Measurements from ENCODE around the gene LYRM9. TPM values are rescaled to one million over a fixed set of nuclear protein-coding genes. Genes with fewer than 3 reads are reported as not detected.

Gene LYRM9
- polyA plus RNA-seq, 2 of the 4 experiments (the other 2 are of a cell fraction), result 1.4 to 2.5 TPM

DNA sequence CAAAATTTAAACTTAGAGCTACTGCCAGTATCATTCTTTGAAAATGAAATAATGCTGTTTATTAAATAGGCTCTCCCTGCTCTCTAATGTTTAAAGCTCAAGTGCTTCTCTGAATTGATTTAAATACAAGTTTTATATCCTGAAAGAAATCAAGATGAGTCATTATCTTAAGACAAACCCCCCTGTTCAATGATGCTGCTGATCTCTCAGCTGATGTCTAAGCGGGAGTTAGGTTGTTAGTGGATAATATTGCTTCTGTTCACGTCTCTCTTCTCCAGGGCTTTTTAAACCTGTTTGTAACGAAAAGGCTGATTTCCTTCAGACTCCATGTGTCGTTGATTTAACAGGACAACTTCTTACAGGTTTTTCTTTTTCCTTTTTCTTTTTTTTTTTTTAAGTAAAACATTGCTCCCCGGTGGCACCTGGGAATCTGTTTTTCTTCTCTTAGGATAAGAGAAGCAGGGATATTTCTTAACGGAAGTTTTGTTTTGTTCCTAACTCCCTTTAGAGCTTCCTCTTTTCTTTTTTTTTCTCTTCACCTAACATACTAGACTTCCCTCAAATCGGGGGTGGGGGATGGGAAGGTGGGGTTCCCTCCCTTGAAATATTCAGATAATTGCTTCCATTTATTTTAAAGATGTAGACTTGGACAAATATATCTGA is 807 bp upstream of the LYRM9 start:
- ChIA-PET POLR2A (interaction anchor here (1.0 kb wide), 1 partner anchor 154 kb away, joined by 3 read pairs; no protein-coding TSS in a partner anchor), CTCF (interaction anchor here (0.6 to 7.8 kb wide), 57 partner anchors 9 to 662 kb away, joined by 3 to 144 read pairs (median 4); partner anchors contain the start of gene NOS2)
- Histone ChIP-seq H3K4me2 (peak overlapping the region; percentile 83), H3K4me3 (peak overlapping the region; percentile 48; the same call in 2 of the 3 replicates), H3K27ac (peak overlapping the region in 1 of 2 experiments; percentile 47; a peak in 2 of 6 replicates), H3K4me1 (peaks cover 18% of the 10 kb centered on the region; the same call in 1 of the 3 replicates), H3K9me3 (no peaks in the 10 kb centered on the region)
- no peak for ATAC-seq
- peak; percentile 68 for FAIRE-seq
- DNase-seq (ENCODE audit: low read depth in 1 of 2, low spot score in 1 of 2), result no peak
- 27% methylated on average over 7 of the region's 7 CpGs for WGBS (ENCODE audit: missing lambda C conversion rate)
- TF ChIP-seq SMC3 (IDR thresholded peaks at IDR 0.05) (no peak), MAZ (IDR thresholded peaks at IDR 0.05; ENCODE audit: borderline replicate concordance, low read depth, low read length) (no peak), PHF8 (IDR thresholded peaks at IDR 0.05; ENCODE audit: borderline replicate concordance, low read depth) (no peak), FOSL2 (IDR thresholded peaks at IDR 0.05) (no peak), FOSL2 (CRISPR knock-in tag; IDR thresholded peaks at IDR 0.05) (peak; percentile 28; the same call in 1 of the 2 replicates), MYC (IDR thresholded peaks at IDR 0.05; ENCODE audit: borderline replicate concordance, low read length) (no peak), BHLHE40 (IDR thresholded peaks at IDR 0.05; ENCODE audit: low read depth, low read length) (no peak), KDM5A (IDR thresholded peaks at IDR 0.05) (no peak)
- TF ChIP-seq, protein P1, sequence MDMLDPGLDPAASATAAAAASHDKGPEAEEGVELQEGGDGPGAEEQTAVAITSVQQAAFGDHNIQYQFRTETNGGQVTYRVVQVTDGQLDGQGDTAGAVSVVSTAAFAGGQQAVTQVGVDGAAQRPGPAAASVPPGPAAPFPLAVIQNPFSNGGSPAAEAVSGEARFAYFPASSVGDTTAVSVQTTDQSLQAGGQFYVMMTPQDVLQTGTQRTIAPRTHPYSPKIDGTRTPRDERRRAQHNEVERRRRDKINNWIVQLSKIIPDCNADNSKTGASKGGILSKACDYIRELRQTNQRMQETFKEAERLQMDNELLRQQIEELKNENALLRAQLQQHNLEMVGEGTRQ (IDR thresholded peaks at IDR 0.05), result no peak

DNA sequence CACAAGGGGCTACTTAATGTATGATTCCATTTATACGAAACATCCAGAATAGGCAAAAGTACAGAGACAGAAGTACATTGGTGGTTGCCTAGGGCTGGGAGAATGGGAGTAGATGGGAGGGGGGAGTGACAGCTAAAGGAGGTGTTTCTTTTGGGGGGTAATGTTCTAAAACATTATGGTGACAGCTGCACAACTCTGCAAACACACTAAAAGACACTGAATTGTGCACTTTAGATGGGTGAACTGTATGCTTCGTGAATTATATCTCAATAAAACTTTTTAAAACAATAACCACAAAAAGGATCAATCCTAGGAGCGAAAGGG is 661 bp downstream of the LYRM9 start:
- H3K9me3 ChIP-seq, result no peaks in the 10 kb centered on the region
- DNase-seq (ENCODE audit: low read depth in 1 of 2, low spot score in 1 of 2) (no peak), FAIRE-seq (no peak), ATAC-seq (no peak)
- TF ChIP-seq POLR2A (IDR thresholded peaks at IDR 0.05; ENCODE audit: low read length) (no peak), RNF2 (IDR thresholded peaks at IDR 0.05; ENCODE audit: borderline replicate concordance, low read depth) (no peak), EHF (CRISPR knock-in tag; IDR thresholded peaks at IDR 0.05) (no peak), CBX2 (IDR thresholded peaks at IDR 0.05; ENCODE audit: borderline replicate concordance, low read depth) (no peak)
- TF ChIP-seq, protein P2, sequence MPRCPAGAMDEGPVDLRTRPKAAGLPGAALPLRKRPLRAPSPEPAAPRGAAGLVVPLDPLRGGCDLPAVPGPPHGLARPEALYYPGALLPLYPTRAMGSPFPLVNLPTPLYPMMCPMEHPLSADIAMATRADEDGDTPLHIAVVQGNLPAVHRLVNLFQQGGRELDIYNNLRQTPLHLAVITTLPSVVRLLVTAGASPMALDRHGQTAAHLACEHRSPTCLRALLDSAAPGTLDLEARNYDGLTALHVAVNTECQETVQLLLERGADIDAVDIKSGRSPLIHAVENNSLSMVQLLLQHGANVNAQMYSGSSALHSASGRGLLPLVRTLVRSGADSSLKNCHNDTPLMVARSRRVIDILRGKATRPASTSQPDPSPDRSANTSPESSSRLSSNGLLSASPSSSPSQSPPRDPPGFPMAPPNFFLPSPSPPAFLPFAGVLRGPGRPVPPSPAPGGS (IDR thresholded peaks at IDR 0.05), result no peak
- H3K27ac ChIP-seq, result peak overlapping the region; percentile 78 to 94
- CTCF ChIA-PET, result interaction anchor here (0.6 to 7.8 kb wide), 32 partner anchors 10 to 362 kb away, joined by 3 to 144 read pairs (median 4); no protein-coding TSS in a partner anchor
- POLR2A ChIA-PET, result interaction anchor here (0.5 to 0.7 kb wide), 6 partner anchors 8 to 443 kb away, joined by 3 to 9 read pairs (median 3); partner anchors contain the start of genes IFT20 and TNFAIP1
- WGBS (ENCODE audit: missing lambda C conversion rate), result 50% methylated on average over 3 of the region's 3 CpGs
- H3K4me1 ChIP-seq, result peaks cover 20% of the 10 kb centered on the region; the same call in 1 of the 3 replicates
- H3K4me3 ChIP-seq, result peak overlapping the region; percentile 48
- peak overlapping the region; percentile 83 for H3K4me2 ChIP-seq

DNA sequence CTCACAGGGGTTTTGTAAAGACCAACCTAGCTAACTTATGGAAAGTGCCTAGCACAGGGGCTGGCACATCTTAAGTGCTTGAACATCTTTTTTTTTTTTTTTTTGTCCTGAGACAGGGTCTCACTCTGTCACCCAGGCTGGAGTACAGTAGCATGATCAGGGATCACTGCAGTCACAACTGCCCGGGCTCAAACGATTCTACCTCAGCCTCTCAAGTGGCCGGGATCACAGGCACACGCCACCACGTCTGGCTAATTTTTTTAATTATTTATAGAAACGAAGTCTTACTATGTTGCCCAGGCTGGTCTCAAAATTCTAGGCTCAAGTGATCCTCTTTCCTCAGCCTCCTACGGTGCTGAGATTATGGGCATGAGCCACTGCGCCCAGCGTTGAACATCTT is 1.3 kb downstream of the LYRM9 start:
- TF ChIP-seq KDM1A (IDR thresholded peaks at IDR 0.05; ENCODE audit: low read depth) (no peak), FOXS1 (CRISPR knock-in tag; IDR thresholded peaks at IDR 0.05) (no peak), ZNF302 (CRISPR knock-in tag; IDR thresholded peaks at IDR 0.05) (no peak), MYC (IDR thresholded peaks at IDR 0.05; ENCODE audit: borderline replicate concordance, low read length) (no peak), CBX8 (IDR thresholded peaks at IDR 0.05) (no peak), RAD21 (conservative IDR thresholded peaks at IDR 0.05 in 1 of 2, IDR thresholded peaks at IDR 0.05 in 1 of 2) (no peak), CBX2 (IDR thresholded peaks at IDR 0.05; ENCODE audit: borderline replicate concordance, low read depth) (no peak), CEBPB (IDR thresholded peaks at IDR 0.05) (no peak), MAFK (IDR thresholded peaks at IDR 0.05; ENCODE audit: partially characterized antibody) (no peak), BHLHE40 (IDR thresholded peaks at IDR 0.05; ENCODE audit: low read depth, low read length) (no peak)
- TF ChIP-seq, protein P3, sequence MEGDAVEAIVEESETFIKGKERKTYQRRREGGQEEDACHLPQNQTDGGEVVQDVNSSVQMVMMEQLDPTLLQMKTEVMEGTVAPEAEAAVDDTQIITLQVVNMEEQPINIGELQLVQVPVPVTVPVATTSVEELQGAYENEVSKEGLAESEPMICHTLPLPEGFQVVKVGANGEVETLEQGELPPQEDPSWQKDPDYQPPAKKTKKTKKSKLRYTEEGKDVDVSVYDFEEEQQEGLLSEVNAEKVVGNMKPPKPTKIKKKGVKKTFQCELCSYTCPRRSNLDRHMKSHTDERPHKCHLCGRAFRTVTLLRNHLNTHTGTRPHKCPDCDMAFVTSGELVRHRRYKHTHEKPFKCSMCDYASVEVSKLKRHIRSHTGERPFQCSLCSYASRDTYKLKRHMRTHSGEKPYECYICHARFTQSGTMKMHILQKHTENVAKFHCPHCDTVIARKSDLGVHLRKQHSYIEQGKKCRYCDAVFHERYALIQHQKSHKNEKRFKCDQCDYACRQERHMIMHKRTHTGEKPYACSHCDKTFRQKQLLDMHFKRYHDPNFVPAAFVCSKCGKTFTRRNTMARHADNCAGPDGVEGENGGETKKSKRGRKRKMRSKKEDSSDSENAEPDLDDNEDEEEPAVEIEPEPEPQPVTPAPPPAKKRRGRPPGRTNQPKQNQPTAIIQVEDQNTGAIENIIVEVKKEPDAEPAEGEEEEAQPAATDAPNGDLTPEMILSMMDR (IDR thresholded peaks at IDR 0.05), result no peak
- TF ChIP-seq, protein P4, sequence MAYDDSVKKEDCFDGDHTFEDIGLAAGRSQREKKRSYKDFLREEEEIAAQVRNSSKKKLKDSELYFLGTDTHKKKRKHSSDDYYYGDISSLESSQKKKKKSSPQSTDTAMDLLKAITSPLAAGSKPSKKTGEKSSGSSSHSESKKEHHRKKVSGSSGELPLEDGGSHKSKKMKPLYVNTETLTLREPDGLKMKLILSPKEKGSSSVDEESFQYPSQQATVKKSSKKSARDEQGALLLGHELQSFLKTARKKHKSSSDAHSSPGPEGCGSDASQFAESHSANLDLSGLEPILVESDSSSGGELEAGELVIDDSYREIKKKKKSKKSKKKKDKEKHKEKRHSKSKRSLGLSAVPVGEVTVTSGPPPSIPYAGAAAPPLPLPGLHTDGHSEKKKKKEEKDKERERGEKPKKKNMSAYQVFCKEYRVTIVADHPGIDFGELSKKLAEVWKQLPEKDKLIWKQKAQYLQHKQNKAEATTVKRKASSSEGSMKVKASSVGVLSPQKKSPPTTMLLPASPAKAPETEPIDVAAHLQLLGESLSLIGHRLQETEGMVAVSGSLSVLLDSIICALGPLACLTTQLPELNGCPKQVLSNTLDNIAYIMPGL (CRISPR knock-in tag; IDR thresholded peaks at IDR 0.05; ENCODE audit: borderline replicate concordance), result no peak

More for the DNA sequence above, 1.3 kb downstream of the LYRM9 start:
- Histone ChIP-seq H3K9me3 (no peaks in the 10 kb centered on the region), H3K4me1 (peaks cover 20% of the 10 kb centered on the region; the same call in 1 of the 3 replicates), H3K27ac (no peak overlapping the region), H3K4me2 (peak overlapping the region; percentile 83; the same call in 1 of the 3 replicates), H3K4me3 (no peak overlapping the region)
- CTCF ChIA-PET, result interaction anchor here (0.6 to 7.8 kb wide), 15 partner anchors 10 to 362 kb away, joined by 3 to 144 read pairs (median 4); no protein-coding TSS in a partner anchor
- no peak for DNase-seq (ENCODE audit: low read depth in 1 of 2, low spot score in 1 of 2)
- FAIRE-seq, result no peak
- no peak for ATAC-seq
- POLR2A ChIA-PET, result no interaction called here
- WGBS (ENCODE audit: missing lambda C conversion rate), result 85% methylated on average over 9 of the region's 9 CpGs
